GM10266 (cell line): ENCODE measurements around the gene WDR59.
"Not testable (repeated sequence)": the region's sequence is repeated elsewhere in the genome, so short reads cannot be mapped to it uniquely, and the experiment has no call there.

Source experiments
- DNase-seq: peaks from one replicate; pipeline ENCODE4 v3.0.0; 2012; ENCODE audit errors: extremely low spot score
- CTCF ChIP-seq: IDR thresholded peaks from 2 replicates; pipeline ENCODE4 v1.5.1; 2012; ENCODE audit warnings: mild to moderate bottlenecking, low read depth; ENCODE audit not compliant: control insufficient read depth, insufficient read depth; ENCODE audit errors: missing control alignments

WDR59 gene

DNA sequence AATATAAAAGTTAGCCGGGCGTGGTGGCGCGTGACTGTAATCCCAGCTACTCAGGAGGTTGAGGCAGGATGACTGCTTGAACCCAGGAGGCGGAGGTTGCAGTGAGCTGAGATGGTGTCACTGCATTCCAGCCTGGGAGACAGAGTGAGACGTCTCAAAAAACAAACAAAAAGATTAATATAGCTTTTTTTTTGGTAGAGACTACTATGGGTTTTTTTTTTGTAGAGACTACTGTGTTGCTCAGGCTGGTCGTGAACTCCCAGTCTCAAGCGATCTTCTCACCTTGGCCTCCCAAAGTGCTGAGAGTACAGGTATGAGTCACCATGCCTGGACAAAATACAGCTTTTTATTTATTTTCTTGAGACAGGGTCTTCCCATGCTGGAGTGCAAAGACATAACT is 34.1 kb upstream of the WDR59 start:
- no peak for DNase-seq
- TF ChIP-seq CTCF = no peak

DNA sequence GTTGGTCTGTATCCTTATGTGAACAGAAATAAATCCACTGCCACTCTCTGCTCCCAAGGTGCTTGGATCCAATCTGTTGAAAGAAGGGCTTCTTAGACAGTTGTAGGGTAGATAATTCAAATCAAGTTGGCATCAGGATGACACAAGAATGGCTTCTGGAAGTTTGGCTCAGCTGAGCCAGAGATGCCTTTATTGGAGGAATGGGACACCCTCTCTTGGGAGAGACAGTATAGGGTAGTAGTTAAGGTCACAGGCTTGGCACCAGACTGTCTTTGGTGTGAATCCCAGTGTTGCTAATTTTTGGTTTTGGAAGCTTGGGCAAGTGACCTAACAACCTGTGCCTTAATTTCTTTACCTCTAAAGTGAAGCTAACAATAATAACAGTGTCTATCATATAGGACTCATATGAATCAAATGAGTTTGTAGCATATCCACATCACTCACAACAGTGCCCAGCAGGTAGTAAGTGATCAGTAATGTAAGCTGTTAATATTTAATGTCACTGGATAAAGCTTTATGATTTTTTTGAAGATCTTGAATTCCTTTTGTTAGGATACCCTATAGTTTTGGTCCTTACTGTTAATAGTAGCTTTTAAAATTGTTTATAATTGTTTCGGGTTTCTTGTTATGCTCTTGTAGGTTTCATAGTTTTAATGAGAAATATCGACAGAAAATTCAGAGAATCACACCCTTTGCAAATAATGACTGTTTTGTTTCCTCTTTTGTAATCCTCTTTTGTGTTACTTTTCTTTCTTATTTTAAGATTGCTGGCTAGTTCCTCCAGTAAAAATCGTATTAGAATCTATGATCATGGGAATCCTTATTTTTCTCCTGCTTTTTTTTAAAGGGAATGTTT is 33.0 kb upstream of the WDR59 start:
- DNase-seq = no peak
- TF ChIP-seq CTCF = no peak

DNA sequence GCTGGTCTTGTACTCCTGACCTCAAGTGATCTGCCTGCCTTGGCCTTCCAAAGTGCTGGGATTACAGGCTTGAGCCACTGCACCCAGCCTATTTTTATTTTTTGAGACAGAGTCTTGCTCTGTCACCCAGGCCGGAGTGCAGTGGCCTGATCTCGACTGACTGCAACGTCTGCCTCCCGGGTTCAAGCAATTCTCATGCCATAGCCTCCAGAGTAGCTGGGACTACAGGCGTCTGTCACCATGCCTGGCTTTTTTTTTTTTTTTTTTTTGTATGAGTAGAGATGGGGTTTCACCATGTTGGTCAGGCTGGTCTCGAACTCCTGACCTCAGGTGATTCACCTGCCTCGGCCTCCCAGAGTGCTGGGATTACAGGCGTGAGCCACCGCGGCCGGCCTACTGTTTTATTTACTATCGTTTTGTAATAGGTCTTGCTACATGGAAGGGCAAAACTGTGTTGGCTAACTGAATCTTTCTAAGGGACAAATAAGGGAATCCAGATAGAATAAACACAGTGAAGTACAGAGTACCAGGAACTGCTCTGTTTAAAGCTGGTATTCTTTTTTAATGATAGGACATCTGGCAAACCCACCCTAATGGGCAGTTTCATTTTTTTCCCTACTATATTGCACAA is 31.6 kb upstream of the WDR59 start:
- DNase-seq = not testable (repeated sequence)

DNA sequence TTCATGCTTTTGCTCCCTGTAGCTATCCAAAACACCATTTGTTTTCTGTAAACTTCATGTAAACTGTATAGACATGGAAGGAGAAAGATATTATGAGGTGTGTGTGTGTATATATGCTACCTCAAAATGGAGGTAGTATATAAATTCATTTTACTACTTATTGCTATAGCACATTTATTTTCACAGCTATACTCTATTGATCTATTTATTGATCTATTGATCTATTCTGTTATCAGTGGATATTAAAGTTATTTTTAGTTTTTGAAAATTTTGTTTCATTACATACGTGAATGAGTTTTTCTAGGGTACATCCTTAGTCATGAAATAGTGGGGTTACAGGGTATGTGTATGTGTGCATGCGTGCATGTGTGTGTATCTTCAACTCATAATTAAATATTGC is 29.4 kb upstream of the WDR59 start:
- DNase-seq = no peak
- no peak for TF ChIP-seq CTCF

DNA sequence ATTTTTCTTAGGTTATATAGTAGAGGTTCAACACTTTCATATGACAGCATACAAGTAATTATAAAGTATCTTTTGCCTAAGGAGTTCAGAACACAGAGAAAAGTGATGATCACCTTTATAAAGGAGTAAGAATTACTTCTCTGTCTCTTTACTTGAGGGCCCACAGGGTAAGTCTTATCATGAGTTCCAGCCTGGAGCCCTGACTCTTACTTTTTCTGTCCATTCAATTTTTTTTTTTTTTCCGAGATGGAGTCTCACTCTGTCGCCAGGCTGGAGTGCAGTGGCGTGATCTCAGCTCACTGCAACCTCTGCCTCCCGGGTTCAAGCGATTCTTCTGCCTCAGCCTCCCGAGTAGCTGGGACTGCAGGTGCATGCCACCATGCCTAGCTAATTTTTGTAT is 28.2 kb upstream of the WDR59 start:
- not testable (repeated sequence) for DNase-seq

DNA sequence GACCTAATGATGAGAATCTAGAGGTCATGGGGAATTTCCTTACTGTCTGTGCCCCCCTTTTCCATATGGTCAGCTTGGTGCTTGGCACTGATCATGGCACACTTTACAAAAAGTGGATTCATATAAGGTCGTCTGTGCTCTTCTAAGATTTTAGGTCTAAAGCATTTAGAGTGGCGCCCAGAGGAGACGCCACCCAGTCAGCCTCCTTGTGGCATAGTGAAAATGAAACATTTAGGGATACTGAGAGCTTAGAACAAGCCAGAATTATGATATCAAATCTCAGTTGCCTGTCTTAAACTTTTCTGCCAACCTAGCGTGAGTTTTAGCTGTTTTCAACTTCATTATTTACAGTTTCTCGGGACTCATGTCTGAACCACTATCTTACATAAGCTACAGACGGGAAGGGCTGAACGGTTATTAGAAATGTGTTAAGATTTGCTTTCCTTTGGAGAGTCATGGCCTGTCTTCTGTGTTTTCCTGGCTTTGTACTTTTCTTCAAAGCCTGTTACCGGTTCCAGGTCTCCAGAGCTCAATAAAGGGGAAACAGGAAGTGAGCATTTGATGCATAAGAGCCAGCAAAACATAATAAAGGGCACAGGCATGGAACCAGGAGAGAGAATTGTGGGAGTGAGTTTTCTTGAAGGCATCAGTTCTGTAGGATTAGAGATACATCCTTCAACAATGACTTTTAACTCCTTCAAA is 27.6 kb upstream of the WDR59 start:
- TF ChIP-seq CTCF = no peak
- DNase-seq = no peak

GRCh38 chr16:75011634-75012307 is 26.8 kb upstream of the WDR59 start:
- TF ChIP-seq CTCF = no peak

DNA sequence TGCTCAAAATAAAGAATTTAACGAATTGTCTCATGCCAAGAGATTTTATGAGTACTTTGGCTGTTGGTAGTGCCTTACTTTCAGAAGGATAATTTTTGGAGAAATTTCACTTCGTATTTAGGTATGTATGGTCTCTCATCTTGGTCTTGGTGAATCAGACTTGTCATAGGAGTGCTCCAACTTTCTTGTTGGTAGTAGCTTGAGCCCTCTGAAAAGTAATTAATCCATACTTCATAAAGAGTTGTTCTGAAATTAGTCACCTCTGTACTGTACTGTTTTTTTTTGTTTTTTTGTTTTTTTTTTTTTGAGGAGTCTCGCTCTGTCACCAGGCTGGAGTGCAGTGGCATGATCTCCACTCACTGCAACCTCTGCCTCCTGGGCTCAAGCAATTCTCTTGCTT is 25.5 kb upstream of the WDR59 start:
- TF ChIP-seq CTCF = no peak
- no peak for DNase-seq

More at GRCh38 chr16:75011634-75012307, 26.8 kb upstream of the WDR59 start:
- peak; percentile 68 for DNase-seq
